DND-41 (cell line): ENCODE data around the gene ZDBF2.
"Not testable (repeated sequence)": the region's sequence is repeated elsewhere in the genome, so short reads cannot be mapped to it uniquely, and the experiment has no call there.

Source experiments
- CTCF ChIP-seq: IDR thresholded peaks from 2 replicates; pipeline ENCODE4 v1.5.1; 2012; ENCODE audit warnings: borderline replicate concordance, low read length, moderate library complexity, mild to moderate bottlenecking; ENCODE audit not compliant: poor library complexity, severe bottlenecking; ENCODE audit errors: extremely low read depth
- EZH2 ChIP-seq: IDR thresholded peaks from 3 replicates; pipeline ENCODE4 v1.6.1; 2012; ENCODE audit warnings: borderline replicate concordance, low read depth, mild to moderate bottlenecking, moderate library complexity, low read length, inconsistent platforms; ENCODE audit not compliant: severe bottlenecking

GRCh38 chr2:206360840-206361239, 86.4 kb downstream of the ZDBF2 start:
- TF ChIP-seq EZH2, CTCF: not testable (repeated sequence)
